EL (cell line): ENCODE measurements around the gene SP3.
"Not testable (repeated sequence)": the region's sequence is repeated elsewhere in the genome, so short reads cannot be mapped to it uniquely, and the experiment has no call there.

Experiments
- DNase-seq: peaks from one replicate; pipeline ENCODE4 v3.0.0-alpha.2; 2016

Gene SP3

DNA sequence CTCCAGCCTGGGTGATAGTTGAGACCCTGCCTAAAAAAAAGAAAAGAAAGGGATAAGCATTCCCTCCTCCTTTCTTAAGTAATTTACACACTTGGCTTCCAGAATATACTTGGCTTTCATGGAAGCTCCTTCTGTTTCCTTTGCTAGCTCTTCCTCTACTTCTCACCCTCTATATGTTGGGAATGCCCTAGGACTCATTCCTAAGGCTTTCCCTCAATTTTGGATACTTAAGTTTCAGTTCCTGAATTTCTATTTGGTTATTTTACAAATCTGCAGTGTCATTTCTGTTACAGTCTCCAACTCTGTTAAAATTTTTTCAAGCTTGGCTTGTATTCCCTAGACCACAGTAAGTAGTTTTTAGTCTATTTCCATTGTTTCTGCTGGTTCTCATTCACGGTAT lies 23.6 kb downstream of the SP3 start:
- no peak for DNase-seq

DNA sequence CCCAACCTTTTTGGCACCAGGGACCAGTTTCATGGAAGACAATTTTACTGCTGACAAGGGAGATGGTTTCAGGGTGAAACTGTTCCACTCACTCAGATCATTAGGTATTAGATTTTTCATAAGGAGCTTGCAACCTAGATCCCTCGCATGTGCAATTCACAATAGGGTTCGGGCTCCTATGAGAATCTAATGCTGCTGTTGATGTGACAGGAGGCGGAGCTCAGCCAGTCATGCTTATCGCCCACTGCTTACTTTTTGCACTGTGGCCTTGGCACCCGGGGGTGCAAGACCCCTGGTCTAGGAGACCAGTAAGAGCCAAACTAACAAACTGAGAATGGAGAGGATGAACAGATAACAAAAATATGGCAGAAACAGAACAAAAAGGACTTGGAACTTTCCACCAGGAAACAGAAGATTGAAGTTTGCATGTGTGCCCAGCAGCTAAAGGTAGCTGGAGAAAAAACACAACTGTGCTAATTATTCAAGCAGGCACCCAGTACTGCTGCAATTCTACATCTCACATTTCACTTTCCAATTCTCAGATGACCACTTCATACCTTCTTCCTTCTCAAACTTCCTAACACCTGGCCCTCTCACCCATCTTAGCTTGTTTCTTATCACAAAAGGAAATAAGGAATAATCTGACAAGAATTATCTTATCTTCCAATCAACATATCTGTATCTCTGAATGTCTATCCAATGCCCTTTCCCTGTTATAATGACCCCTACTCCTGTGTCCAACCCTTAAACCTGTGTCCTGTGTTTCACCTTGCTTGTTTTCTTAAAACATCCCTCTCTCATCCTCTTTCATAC lies 24.8 kb downstream of the SP3 start:
- DNase-seq = peak; percentile 17

DNA sequence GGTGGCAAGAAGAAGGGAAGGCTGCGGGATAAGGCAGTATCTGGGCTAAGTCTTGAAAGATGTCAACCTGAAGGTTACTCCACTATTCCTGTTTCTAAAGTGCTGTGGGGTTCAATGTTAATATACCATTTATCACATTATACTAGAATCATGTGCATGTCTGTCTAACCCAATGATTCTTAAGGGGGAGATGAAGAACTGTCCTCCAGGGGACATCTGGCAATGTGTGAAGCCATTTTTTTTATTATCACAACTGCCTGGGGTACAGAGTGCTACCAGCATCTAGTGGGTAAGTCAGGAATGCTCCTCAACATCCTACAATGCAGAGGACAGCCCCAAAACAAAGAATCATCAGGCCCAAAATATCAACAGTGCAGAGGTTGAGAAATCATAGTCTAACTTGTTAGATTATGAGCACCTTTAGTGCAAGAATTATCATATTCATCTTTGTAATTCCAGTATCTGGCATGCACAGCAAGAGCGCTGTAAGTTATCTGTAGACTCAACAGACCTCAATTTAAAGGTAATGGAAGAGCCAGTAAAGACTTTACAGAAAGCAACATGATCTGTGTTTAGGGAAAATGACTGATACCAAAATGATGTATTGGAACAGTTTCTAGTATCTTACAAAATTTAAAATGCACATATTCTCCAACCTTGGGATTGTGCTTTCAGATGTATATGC lies 26.3 kb downstream of the SP3 start:
- DNase-seq = no peak

DNA sequence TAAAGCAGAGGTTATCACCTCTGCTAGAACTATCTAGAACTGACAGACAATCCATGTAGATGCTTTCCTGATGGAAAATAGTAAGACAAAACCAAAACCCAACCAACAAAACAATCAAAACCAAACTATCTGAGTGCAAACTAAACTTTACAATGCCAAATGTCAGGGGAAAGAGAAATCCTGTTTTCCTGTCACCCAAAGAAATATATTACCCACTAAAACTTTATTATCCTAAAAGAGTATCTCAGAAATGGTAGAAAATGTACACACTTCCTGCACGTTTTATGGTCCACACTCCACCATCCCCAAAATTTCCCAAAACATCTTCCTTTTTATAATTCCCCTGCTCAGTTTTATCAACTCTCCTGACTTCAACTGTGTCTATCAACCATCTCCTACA lies 29.9 kb downstream of the SP3 start:
- DNase-seq = no peak

DNA sequence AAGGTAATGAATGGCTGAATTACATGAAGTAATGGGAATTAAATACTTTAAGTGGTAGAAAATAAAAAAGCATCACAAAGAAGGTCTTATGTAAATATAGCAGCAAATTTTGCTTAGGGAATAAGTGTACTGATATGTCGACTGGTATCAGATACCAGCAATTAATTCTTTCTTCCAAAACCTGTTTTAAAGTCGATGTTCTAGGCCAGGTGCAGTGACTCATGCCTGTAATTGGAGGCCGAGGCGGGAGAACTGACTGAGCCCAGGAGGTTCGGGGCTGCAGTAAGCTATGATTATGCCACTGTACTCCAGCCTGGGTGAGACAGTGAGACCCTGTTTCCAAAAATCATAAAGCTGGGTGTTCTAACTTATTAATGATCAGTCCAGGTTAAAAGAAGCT lies 30.3 kb downstream of the SP3 start:
- no peak for DNase-seq

DNA sequence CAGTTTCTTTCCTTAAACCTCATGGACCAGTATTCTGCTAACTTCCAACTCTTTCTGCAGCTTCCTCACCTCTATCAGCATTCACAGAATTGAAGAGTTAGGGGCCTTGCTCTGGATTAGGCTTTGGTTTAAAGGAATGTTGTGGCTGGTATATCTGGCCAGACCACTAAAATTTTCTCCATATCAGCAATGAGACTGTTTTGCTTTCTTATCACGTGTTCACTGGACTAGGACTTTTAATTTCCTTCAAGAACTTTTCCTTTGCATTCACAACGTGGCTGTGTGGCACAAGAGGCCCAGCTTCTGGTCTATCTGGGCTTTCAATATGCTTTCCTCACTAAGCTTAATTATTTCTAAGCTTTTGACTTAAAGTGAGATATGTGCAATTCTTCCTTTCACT lies 33.4 kb downstream of the SP3 start:
- no peak for DNase-seq

DNA sequence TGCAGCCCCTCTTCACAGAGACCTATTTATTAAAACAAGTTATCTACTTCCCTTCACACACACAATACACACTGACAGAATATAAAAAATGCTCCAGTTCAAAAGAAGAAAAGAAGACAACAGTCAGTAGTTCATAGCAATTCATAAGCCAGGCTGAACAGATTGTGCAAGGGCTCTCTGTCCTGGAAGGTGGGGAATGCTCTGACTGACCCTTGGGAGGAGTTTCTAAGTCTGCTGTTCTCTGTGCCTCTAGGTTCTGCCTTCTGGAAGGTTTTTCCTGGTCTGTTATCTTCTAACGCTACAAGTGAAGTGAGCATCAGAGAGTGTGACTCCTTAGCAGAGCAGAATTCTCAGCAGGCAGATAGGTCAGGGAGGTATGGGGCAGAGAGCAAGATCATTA lies 35.7 kb downstream of the SP3 start:
- DNase-seq = no peak

DNA sequence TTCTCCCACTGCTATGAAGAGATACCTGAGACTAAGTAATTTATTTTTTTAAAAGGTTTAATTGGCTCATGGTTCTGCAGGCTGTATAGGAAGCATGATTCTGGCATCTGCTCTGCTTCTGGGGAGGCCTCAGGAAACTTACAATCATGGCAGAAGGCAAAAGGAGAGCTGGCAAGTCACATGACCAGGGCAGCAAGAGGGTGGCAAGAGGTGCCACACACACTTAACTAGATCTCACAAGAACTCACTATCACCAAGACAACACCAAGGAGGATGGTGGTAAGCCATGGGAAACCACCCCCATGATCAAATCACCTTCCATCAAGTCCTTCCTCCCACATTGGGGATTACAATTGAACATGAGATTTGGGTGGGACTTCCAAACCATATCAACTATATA lies 38.3 kb downstream of the SP3 start:
- DNase-seq = no peak

DNA sequence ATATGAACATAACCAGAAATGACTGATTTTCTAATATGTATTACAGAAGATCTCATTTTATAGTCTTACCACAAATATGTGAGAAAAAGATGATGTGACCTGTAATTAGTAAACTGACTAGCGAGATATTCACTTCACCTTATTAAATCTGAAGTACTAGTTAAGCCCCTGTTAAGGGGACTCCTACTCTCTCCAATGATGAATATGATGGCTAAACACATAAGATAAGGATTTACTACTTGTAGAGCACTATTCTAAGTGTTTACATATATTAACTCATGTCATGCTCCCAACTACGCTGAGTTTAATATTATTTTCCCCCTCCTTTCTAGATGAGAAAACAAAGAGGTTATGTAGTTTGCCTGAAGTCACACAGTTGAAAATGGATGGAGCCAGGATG lies 40.9 kb downstream of the SP3 start:
- DNase-seq = no peak

DNA sequence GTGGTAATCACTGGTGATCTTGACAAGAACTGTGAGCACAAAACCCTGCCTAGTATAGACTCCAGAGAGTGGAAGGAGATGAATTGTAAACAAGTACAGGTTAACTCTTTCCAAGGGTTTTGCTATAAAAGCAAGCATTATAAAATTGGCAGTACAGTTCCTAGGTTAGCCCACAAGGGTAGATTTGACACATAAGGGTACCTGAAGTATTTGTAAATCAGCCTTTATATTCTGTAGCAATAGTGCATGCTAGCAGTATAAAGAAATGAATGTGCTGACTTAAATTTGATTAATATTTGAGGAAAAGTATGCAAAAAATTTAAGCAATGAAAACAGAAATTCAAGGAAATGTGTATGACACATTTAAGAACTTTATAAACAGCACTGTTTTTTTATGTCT lies 42.4 kb downstream of the SP3 start:
- peak; percentile 33 for DNase-seq

DNA sequence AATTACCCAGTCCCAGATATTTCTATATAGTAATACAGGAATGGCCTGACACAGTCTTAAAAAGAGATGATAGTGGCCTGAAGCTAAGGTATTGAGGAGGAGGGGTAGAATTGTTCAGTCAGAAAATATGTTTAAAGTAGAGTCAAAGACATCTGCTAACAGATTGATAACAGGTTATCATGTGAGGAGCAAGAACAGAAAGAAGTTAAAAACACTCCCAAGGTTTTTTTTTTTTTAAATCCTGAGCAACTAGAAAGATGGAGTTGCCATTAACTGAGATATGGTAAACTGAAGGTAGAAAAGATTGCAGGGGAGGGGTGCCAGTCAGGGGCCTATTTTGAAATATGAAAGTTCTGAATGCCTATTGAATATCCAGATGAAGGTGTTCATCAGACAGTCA lies 43.1 kb downstream of the SP3 start:
- no peak for DNase-seq

DNA sequence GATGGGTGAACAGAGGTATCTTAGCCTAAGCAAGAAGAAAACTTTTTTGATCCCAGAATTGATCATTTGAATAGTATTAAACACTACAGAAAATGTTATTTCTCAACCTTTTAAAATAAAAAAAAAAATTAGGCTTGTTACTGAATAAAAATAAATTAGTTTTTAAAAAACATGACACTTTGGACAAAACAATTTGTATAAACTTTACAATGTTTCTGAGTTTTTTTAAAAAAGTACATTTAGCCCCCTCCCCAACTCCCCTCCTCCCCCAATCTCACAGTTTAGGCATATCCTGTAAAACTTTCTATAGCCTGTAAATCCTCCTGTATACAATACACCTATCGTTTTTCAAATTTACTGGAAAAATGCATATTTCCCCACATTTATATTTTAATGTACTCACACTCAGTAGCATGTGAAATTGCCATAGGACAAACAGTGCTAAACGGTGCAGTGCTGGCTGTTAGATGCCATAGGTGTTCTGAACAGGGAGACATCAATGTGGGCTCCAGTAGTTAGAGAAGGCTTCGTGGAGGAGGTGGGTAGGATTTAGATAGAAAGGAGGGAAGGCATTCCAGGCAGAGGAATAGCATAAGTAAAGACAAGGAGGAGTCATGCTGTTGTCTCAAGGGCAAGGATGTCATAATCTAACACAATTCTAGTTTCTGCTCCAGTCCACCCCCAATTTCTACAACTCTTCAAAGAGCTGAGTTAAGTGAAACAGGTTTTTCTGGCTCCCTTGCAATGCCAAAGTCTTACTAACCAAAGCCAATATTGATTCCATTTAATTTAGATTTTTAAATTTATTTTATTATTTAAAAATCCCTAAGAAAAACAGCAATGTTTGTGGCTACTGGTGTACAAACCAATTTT lies 50.9 kb downstream of the SP3 start:
- DNase-seq = no peak

DNA sequence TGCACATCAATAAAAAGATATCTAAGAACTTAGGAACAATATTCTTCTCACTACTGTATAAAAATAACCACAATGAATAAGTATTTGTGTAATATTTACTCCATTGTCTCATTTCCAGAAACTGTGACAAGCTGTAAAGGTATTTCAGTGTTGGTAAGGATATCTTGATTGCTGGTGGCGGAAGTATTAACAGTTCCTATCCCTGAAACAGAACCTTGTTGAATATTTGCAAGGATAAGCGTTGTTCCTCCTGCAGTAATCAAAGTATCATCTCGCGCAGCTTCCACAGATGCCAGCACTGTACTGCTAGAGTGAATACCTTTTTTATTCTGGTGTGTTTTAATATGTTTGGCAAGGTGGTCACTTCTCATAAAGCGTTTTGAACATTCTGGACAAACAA lies 55.3 kb downstream of the SP3 start:
- DNase-seq = no peak

DNA sequence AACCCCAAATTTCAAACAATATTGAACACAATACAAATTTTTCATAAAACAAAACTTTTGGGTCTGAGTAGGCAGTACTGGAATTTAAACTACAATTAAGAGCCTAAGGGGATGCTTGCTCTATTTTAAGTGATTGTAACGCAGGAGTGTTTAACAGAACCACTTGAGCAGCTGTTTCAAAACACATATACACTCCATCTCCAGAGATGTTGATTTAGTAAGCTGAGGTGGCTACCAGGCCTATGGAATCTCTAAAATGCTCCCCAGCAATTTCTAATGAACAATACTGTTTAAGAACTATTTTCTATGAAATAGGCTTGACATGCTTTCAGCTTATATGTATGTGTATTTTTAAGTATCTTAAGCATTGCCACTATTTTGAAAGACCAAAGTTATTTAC lies 58.5 kb downstream of the SP3 start:
- DNase-seq = no peak

DNA sequence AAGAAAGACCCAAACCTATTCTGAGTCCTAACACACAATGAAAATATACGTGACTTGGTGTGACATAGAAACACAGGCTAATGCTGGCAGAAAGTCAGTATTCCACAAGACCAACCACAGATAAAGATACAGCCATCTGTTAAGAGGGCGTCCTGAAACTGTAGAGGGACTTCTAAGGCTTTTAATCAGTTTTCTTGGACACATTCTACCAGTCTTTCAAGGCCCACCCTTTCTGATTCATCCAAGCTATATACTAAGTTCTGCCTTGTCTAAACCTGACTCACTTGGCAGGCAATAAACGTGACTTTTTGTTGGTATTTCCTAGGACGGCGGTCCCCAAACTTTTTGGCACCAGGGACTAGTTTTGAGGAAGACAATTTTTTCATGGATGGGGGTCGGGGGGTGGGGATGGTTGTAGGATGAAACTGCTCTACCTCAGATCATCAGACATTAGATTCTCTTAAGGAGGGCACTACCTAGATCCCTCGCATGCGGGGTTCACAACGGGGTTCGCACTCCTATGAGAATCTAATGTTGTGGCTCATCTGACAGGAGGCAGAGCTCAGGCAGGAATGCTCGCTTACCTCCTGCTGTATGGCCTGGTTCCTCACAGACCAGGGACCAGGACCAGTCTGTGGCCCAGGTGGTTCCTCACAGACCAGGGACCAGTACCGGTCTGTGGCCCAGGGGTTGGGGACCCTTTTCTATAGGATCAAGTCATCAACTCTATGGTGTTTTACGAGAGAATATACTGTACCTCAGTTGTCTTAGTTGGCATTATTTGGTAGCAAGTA lies 61.4 kb downstream of the SP3 start:
- DNase-seq = no peak

DNA sequence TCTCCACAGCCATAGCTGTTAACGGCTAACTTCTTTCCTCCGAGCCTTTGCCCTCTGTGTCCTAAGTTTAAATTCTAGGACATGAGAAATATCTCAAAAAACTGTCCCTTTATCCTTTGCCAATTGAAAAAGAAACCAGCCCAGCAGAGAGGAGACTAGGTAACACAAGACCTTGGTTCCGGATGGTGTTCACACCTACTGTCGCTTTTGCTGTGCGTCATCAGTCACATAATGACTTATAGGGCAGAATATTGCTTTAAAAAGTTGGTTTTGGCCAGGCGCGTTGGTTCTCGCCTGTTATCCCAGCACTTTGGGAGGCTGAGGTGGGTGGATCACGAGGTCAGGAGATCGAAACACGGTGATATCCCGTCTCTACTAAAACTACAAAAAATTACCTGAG lies 66.2 kb downstream of the SP3 start:
- DNase-seq = no peak

DNA sequence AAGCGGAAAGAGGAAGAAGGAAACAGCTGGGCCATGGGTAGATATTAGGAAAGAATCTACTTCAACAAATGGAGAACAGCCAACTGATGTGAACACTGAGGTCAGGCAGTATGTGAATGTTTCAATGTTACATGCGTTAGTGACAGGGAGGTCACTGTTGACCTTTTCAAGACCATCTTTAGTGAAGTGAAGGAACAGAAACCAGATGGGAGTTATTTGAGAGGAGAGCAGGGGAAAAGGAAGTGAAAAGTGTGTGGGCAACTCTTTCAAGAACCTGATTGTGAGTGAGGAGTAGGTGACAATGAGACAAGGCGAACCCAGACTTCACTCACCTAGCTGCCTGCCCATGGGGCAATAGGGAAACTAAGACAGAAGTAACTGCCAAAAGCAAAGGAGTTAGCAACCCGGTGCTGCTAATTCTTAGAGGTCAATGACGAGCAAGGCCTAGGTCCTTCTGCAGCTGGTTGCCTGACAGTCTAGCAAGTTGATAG lies 67.0 kb downstream of the SP3 start:
- DNase-seq = no peak

DNA sequence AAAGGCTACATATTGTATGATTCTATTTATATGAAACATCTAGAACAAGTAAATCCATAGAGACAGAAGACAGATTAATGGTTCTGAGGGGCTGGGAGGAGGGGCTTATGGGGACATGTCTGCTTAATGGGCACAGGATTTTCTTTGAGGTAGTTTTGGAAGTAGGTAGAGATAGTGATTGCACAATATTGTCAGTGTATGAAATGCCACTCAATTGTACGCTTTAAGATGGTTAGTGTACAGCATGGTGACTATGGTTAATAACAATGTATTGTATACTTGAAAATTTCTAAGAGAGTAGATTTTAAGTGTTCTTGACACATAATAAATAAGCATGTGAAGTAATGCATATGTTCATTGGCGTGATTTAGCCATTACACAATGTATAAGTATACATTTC lies 68.4 kb downstream of the SP3 start:
- DNase-seq = no peak

DNA sequence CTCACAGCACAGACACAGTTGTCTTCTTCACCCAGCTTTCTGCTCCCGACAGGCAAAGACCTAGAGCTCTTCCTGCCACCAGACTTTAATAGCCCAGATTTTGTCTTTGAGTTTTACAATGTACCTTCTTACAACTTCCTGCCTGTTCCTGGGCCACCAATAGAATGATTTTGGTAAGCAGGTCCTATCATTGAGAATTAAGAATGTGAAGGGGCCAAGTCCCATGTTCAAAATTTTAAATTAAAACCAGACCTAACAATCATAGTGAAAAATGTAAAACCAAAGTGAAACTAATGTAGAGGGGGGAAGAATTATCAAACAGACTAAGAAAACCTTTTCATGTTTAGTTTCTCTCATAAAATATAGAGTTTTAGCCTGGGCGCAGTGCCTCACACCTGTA lies 72.8 kb downstream of the SP3 start:
- no peak for DNase-seq

DNA sequence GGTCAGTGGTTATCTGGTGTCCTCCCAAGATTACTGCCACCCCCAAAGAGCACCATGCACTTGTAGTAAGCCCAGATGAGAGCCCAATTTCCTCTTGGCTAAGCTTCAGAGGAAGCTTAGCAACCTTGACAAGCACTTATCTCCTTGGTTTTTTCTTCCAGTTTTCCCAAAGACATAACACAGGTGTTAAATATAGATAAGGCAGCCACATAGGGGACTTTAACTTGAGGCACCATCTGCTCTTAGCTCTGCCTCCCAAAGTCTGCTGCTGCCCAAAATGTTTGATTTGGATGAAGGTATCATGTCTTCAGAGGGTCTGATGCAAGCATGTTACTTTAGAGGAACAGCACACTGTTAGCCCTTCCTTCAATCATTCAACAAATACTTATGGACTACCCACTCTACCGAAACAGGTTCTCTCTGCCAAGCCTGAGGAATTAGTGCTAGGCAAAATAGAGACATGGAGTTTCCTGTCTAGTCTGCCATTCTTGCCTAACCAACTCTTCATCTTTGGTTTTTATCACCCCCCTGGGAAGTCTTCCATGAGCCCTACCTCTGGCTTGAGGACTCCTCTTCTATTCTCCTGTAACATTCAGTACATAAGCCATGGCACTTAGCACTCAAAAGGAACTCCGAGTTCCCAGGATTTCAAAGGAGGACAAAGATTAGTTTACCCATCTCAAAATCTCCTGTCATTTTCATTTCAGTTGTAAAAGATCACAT lies 73.7 kb downstream of the SP3 start:
- DNase-seq = no peak

DNA sequence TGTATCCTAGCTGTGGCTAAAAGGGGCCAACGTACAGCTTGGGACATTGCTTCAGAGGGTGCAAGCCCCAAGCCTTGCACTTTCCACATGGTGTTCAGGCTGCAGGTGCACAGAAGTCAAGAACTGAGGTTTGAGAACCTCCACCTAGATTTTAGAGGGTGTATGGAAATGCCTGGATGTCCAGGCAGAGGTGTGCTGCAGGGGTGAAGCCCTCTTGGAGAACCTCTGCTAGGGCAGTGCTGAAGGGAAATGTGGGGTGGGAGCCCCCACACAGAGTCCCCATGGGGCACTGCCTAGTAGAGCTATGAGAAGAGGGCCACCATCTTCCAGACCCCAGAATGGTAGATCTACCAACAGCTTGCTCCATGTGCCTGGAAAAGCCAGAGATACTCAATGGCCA lies 75.7 kb downstream of the SP3 start:
- DNase-seq = not testable (repeated sequence)

DNA sequence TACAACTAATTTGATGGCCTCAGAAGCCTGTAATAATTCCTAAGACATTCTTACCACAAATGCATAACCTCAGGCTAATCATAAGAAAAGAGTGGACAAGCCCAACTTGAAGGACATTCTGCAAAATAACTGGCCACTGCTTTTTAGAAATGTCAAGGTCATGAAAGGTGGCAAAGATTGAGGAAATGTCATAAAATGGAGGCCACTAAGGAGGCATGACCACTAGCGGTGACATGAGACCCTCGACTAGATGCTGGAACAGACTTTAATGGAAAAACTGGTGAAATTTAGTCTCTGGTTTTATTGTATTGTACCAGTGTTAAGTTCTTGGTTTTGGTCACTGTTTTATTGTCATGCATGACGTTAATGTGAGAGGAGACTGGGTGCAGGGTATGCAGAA lies 78.6 kb downstream of the SP3 start:
- DNase-seq = no peak
